HG03159 (cell line): ENCODE results near the gene ATXN1.
A peak's percentile ranks its signal among the peaks of the same experiment; 100 is the strongest.
"Not testable (repeated sequence)": the region's sequence is repeated elsewhere in the genome, so short reads cannot be mapped to it uniquely, and the experiment has no call there.

Experiments used
- ATAC-seq: cut with Tn5 transposase; IDR thresholded peaks from one replicate; pipeline ENCODE4 v1.9.1; 2021; ENCODE audit warnings: mild to moderate bottlenecking, moderate library complexity; ENCODE audit not compliant: unreplicated experiment

Gene ATXN1

DNA sequence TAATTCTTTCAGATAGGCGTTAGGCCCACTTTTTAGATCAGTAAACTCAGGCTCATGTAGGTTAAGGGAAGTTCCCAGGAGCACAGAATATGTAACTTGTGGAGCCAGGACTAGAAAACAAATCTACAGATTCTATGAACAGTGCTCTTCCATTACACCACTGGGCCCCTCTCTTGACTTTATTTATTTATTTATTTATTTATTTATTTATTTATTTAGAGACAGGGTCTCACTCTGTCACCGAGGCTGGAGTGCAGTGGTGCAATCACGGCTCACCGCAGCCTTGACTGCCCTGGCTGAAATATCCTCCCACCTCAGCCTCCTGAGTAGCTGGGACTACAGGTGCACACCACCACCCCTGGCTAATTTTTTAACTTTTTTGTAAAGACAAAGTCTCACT lies 382.9 kb downstream of the ATXN1 start:
- not testable (repeated sequence) for ATAC-seq

DNA sequence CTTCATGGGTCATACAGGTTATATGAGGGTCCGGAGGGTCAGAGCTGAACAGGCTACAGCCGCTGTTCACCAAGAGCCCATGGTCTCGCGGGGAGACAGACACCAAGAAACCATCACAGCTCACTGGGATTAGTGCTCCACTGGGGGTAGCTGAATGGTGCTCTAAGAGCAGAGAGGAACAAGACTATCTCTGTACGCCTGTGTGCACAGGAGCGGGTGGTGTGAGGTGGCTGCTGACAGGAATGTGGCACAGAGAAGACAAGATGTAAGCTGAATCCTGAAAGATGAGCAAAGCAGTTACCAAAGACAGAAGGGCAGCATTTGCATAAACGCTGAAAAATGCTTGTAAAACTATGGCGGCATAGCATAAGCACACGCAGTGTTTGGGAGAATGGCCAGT lies 383.8 kb downstream of the ATXN1 start:
- ATAC-seq = no peak

DNA sequence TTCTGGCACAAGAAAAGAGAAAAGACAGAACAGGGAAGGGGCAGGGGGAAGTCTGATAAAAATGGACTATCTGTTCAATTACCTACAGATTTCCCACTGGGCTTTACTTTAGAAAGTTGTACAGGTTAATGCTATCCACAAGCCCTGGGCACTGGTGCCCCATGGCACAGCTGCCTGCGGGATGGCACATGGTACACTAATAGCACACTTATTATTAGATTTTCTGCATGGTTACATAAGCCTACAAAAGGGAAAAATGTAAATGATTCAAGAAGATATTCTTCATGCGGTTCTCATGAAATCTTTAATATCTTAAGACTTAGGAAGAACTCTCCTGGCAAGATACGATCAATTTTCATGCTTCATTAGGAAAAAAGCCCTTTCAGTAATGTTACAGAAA lies 385.4 kb downstream of the ATXN1 start:
- ATAC-seq = no peak

DNA sequence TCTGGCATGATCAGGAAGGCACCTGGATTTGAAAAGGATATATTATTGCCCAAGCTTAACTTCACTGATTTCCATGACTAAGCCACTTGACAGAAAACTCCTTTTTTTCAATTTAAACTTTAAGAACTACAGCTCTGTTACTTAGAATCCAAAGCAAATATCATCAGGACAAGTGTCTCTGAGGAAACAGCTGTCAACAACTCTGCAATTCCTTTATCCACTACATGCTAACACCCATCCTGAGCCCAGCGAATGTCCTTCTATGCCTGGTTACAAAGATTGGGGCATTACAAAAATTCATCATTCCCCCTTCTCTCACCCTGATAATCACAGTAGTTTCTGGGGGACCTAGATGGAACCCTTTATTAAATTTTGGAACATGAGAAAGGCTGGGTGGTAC lies 386.1 kb downstream of the ATXN1 start:
- no peak for ATAC-seq

DNA sequence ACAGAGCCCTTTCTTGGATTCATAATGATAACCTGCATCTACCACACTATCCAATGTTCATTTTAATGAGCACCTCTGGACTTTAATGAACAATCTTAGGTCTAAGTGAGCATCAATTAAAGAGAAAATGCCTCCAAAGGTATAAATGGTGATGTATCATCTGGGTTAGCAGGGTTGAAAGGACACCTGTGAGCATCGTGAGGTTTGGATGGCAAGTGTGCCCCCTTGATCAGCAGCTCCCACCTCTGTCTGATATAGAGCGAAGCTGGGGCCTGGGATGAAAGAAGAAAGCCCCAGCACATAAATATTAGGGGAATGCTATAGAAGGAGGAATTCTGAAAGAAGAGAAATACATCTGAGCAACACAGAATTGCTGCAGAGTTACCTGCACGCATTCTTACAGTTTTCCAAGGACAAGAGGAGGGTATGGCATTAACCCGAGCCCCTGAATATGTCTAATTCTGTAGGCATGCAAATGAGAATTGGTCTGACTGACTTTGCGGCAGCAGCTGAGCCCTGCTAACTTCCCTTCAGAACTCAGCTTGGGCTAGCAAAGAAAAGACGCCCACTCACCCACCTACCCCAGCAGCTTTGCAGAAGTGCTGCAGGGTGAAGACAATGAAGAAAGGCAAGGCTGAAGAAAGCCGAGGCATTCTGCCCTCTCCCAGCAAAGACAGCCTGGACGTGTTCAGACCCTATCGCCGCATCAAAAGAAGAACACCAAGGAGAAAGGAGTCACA lies 386.6 kb downstream of the ATXN1 start:
- peak; percentile 64 for ATAC-seq

DNA sequence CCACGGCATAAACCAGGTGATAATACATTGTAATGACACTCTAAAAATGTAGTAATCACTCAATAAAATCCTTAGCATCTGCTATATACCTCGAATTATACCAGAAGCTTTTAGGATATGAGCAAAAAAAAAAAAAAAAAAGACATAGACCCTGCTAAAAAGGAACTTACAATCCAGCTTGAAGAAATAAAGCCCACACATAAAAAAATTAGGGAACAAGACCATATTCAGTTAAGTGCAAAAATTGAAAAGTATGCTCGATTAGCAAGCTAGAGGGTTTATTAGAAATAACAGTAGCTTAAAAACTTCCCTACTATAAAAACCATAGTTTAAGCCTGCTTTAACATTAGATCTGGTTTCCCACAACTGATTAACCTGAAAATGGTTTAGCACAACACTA lies 387.2 kb downstream of the ATXN1 start:
- ATAC-seq = no peak

DNA sequence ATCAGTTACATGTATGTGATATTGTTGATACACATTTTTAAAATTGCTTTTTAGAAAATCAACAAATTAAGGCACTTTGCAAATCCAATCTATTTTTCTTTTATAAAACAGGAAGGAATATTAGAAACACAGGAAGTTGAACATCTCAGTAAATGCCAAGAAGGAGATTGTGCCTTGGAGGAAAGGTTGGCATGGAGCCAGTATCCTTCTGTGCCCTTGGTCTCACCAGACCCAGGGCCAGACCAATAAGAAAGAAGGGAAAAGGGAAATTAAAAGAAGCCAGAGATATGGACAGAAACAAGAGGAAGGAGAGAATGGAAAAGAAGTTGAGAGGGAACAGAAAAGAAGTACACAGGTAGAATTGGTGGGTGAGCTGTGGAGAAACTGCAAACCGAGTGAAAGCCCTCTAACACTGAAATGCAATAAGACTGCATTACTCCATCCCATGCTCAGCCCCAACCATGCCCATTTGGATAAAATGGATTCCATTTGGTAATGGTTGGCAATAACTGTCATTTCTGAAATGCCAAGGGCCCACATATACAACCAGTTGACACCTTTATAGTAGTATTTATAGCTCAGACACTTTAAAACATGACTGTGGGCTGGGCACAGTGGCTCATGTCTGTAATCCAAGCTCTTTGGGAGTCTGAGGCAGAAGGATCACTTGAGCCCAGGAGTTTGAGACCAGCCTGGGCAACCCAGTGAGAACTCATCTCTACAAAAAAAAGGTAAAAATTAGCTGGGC lies 389.1 kb downstream of the ATXN1 start:
- ATAC-seq = no peak

DNA sequence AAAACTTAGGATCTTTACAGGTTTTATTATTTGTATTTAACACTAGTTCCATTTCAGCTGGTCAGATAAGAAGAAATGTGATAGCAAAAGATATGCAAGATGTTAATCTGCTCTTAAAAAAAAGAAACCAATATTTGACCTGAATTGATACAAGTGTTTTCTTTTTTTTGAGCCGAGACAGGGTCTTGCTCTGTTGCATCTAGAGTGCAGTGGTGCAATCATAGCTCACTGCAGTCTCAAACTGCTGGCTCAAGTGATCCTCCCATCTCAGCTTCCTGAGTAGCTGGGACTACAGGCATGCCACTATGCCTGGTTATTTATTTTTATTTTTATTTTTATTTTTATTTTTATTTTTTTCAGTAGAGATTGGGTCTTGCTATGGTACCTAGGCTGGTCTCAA lies 389.9 kb downstream of the ATXN1 start:
- no peak for ATAC-seq

DNA sequence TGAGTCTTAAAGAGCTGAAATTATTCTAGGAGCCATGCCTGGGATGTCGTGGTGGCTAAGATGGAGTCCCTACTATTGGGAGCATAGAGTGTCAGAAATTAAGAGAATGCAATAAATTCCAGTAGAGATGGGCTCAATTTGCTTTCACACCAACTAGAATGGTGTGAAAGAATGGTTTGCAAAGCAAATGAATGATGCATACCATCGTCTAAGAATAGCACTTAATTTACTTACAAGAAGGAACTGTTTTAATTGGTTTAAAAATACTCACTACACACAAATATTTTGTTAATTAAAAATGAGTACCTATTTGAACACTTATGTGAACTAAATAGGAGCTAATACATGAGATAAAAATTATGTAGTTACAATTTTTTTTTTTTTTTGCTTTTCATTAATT lies 390.3 kb downstream of the ATXN1 start:
- no peak for ATAC-seq

DNA sequence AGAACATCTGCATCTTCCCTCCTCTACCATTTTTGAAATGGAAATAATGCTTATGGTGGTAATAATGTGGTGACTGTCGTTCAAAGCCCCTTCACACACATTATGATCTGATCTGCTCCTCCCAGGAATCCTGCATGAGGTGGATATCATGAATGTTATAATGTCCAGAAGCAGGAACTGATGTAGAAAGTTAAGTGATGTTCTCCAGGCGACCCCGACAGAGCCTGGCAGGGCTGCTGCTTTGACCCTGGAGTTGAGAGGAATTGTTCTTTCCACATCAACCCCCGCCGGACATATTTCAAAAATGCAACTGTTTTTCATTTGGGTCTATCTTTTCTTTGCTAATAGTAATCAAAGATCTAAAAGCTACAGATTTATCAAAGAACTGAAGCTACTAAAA lies 391.3 kb downstream of the ATXN1 start:
- no peak for ATAC-seq

DNA sequence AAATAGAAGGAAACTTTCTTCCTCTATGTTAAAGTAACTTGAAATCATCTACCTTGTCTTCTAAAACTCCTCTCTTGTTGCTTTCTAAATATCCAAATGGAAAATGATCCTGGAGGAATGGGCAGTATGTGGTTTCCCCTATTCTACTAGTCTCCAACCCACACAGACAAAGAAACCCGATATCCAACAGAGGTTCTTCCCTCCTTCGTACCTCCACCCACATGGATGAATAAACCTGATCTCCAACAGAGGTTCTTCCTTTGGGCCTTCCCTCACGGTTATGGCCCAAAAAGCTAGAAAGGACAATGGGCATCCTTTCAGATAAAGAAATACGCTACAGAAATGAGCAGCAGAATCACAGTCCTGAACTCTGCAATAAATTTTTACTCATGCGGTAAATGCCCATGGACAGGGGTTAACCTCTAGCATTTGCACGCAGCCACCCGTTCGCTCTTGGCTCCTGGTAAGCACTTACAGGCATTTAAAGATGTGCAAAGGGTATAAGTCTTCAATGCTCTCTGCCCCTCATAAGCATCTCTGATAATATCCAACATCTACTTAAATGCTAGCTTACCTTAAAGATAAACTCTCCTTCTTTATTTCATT lies 392.0 kb downstream of the ATXN1 start:
- no peak for ATAC-seq

DNA sequence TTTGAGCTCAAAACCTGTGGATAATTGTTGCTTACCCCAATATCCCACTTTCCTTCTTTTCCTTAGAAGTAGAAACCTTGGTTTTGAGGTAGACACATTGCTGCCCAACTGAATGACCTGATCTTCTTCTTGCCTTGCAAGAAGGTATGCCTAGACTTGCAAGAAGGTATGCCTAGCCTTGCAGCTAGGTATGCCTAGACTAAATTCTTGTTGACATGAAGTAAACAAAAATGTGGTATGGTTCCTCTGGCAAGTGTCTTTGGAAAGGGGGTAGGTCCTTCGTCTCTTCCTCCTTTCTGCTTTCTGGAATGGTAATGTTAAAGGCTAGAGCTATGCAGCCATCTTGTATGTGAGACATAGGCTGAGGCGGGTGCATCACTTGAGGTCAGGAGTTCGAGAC lies 393.7 kb downstream of the ATXN1 start:
- ATAC-seq = no peak

DNA sequence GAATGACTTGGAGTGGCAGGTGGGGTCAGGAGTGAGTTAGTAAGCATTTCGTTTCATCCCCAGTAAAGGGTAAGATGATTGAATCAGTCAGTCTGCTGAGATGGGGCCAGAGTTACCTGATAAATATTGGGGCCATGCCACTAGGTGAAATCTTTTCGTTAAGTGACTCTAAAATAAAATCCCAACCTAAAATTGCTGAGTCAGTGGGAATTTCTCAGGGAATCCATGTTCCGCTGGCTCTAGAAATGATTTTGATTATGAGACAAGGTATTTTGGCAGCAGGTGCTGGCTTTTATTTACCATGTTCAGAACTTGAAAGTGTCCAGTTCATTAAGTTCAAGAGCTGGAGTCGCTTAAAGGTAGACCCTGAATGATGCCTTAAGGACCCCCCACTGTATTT lies 397.5 kb downstream of the ATXN1 start:
- ATAC-seq = no peak

DNA sequence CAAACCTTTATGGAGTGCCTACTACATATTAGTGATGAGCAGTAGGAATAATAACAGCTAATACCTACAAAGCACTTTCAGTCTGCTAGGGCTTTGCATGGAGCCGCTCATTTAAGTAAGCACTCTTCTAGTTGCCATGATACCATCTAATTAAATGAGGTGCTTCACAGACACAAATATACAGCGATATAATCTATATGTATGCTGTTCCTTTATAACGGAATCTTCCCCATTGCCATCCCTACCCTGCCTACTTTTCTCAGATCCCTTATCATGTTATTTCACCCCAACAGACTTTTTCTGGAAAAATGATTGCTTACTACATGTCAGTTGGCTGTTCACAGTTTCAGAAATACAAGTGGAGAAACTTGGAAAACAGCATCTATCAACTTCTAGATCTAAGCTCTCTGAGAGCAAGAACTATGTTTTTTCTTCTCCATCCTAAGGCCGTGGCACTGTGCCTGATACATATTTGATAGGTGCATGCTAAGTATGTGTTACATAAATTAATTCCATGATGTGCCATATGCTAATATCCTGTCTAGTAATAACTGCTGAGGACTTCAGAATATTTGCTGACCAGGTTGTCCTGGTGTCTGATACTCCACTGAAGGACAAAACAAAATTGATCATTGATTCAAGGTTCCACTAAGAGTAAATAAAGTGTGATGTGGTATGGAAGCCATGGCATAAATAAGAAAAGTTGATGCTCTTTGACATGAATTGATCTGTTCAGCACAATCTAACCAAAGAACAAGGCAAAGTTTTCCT lies 398.3 kb downstream of the ATXN1 start:
- no peak for ATAC-seq

DNA sequence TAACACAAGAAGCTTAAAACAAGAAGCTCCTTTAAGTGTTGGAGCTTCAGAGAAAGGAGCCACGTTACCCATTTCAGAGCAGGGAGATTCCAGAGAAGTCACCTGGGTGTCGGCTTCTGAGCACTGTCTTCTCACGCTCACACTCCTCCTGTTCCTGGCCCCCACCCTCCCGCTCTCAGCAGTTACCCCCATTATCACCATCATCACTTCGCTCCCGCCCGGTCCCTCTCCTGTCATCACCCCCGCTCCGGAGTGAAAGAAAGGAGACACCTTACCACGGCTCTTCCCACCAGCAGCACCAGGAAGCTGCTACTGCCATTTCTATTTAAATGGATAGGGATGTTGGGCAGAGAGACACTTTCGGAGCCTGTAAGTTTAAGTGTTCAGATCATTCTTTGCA lies 399.0 kb downstream of the ATXN1 start:
- no peak for ATAC-seq

DNA sequence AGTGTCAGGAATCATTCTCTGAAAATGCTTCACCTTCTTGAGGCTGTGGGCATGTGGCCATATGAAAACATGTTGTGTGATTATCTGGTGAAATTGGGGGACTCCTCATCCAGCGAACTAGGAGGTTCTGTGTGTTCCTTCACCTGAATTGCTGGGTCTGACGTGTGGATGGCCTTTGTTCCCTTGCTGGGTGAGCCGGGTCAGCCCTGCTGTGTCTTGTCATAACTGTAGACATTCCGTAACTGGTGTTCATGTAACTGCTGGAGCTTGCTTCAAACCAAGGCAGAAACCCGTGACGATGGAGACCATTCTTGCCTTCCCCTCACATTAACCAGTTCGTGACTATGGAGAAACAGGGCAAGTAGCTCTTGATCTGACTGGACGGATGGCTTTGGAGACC lies 399.4 kb downstream of the ATXN1 start:
- no peak for ATAC-seq

DNA sequence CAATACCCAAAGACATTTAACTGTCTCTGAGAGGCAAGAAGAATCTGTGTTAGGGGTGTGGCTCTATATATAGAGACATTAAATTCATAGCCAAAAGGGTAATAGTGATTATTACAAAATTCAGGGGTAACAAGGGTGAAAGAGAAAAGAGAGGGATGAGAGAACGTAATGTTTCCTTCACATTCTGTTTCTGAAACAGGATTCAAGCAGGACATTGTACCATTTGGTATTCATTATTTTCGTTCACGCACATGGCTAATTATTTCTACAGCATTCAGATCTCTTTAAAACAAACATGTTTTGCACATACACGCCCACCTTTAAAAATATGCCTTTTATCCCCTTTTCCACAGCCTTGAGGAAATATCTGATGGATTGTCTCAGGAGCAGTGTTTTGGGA lies 400.1 kb downstream of the ATXN1 start:
- no peak for ATAC-seq

DNA sequence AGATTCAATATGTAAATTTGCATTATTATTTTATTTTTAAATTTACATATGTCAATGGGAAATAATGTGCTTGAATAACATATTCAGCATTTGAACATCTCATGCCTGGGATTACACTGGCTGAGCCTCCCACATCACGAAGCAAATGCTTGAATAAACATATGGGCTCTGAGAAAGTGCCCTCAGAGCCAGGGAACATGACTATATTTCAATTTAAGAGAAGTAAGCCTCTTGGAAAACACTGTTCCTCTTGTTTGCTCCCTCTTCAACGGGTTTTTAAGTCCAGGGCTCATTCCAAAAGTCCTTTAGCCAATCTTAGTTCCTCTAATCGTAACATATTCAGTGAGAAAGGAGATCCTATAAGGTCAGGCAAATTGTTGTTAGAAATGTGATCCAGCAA lies 400.9 kb downstream of the ATXN1 start:
- no peak for ATAC-seq

DNA sequence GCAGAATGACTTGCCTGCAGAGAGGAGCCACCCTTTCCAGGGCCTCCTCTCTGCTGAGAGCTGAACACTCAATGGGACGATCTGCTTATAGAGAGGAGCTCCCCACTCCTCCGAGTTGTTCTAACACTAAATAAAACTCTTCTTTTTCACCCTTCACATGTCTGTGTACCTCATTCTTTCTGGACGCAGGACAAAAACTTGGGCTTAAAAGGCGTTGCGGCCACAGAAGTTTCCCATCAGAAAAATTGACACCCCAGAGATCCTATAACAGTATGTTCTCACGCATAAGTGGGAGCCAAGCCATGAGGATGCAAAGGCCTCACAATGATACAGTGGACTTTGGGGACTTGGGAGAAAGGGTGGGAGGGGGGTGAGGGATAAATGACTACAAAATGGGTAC lies 401.7 kb downstream of the ATXN1 start:
- no peak for ATAC-seq

DNA sequence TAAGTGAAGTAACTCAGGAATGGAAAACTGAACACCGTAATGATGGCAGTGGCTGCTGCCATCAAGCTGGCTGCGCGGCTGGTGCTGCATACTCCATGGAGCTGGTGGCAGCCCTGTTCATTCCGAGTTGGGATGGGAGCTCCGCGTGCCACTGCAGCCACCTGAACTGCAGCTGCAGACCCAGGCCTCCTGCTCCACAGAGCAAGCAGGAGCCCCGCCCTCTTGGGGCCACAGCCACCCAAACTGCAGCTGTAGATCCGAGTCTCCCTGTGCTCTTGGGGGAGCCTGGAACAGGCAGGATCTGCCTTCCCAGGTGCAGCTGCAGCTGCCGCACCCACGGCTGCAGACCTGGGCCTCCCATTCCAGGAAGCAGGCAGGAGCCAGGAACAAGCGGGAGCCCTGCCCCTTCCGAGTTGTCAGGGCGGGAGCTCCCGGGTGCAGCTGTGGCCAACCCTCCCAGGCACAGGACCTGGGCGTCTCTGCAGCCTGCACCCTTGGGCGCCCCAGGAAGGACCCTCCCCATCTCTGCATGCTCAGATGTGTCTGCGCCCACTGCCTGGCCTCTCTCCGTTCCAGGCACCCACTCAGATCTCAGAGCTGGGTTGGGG lies 402.6 kb downstream of the ATXN1 start:
- no peak for ATAC-seq
